Activated CD4-positive, alpha-beta T cell treated with anti-CD3 and anti-CD28 coated beads, Interleukin-2, amount 10 ng/mL, durations not matched to agents 24 days and 14 days (primary cell): ENCODE measurements around the gene PARD3. TPM values are rescaled to one million over a fixed set of nuclear protein-coding genes. Genes with fewer than 3 reads are reported as not detected.

Experiments
- DNase-seq: peaks from one replicate; pipeline ENCODE4 v3.0.0; 2022
- H3K27ac Mint-ChIP-seq: one replicate; pipeline ENCODE4 v1.8.0; 2022; ENCODE audit warnings: mild to moderate bottlenecking, mixed read lengths
- H3K27me3 Mint-ChIP-seq: one replicate; pipeline ENCODE4 v1.8.0; 2022; ENCODE audit warnings: mixed read lengths
- H3K36me3 Mint-ChIP-seq: one replicate; pipeline ENCODE4 v1.8.0; 2022; ENCODE audit warnings: low read depth, mild to moderate bottlenecking, mixed read lengths
- H3K4me1 Mint-ChIP-seq: one replicate; pipeline ENCODE4 v1.8.0; 2021; ENCODE audit warnings: mixed read lengths
- H3K4me3 Mint-ChIP-seq: one replicate; pipeline ENCODE4 v1.8.0; 2022; ENCODE audit warnings: mild to moderate bottlenecking, moderate library complexity, mixed read lengths
- H3K9me3 Mint-ChIP-seq: one replicate; pipeline ENCODE4 v1.8.0; 2021; ENCODE audit warnings: mixed read lengths
- intact Hi-C: fragments of 100-400 bp; cut with micrococcal nuclease; formaldehyde crosslinking; loops from one replicate; pipeline ENCODE4 v1.15.1; 2023
- total RNA-seq: library from RNA; stranded (reverse); gene quantifications from 2 replicates; pipeline ENCODE4 v1.2.3, GENCODE V29; 2022

Gene PARD3
- total RNA-seq, 1 donor from 2014 or later = 2.9 TPM

- Mint-ChIP-seq H3K27ac (no peak overlapping the region), H3K4me1 (no peaks in the 10 kb centered on the region), H3K4me3 (no peak overlapping the region), H3K36me3 (no peaks in the 10 kb centered on the region), H3K9me3 (no peaks in the 10 kb centered on the region), H3K27me3 (peaks cover 3% of the 10 kb centered on the region)
- no peak for DNase-seq
- intact Hi-C loops = no loop called here
These were observed 86.7 kb downstream of the PARD3 start for GRCh38 chr10:34728361-34728760.

- peaks cover 4% of the 10 kb centered on the region for H3K27me3 Mint-ChIP-seq
- intact Hi-C loops = no loop called here
- H3K27ac Mint-ChIP-seq = no peak overlapping the region
- H3K4me1 Mint-ChIP-seq = no peaks in the 10 kb centered on the region
- no peaks in the 10 kb centered on the region for H3K9me3 Mint-ChIP-seq
- no peaks in the 10 kb centered on the region for H3K36me3 Mint-ChIP-seq
- H3K4me3 Mint-ChIP-seq = no peak overlapping the region
- no peak for DNase-seq
These were observed 87.5 kb downstream of the PARD3 start for GRCh38 chr10:34727595-34728033.

DNA sequence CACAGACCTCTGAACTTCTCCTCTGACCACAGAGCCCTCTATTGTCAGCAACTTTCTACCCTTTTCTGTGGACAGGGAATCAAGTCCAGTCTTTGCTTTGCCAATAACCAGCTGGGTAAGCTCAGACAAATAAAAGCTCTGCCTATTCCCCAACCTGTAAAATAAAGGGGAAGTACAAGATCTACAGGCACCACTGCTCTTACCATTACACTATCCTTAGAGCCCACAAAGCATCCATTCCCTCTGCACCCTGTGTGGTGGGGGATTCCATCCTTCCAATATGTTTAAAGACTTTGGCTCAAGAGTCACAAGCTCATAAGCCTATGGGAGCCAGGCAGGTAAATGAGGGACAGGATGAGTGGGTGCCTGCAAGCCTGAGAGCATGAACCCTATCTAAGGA is 88.2 kb downstream of the PARD3 start:
- intact Hi-C loops = no loop called here
- no peak overlapping the region for H3K27ac Mint-ChIP-seq
- no peaks in the 10 kb centered on the region for H3K4me1 Mint-ChIP-seq
- H3K36me3 Mint-ChIP-seq = no peaks in the 10 kb centered on the region
- H3K9me3 Mint-ChIP-seq = no peaks in the 10 kb centered on the region
- no peak for DNase-seq
- H3K27me3 Mint-ChIP-seq = peaks cover 4% of the 10 kb centered on the region
- H3K4me3 Mint-ChIP-seq = no peak overlapping the region

- H3K9me3 Mint-ChIP-seq = no peaks in the 10 kb centered on the region
- no peaks in the 10 kb centered on the region for H3K36me3 Mint-ChIP-seq
These were observed 91.3 kb downstream of the PARD3 start for GRCh38 chr10:34723750-34724149.

DNA sequence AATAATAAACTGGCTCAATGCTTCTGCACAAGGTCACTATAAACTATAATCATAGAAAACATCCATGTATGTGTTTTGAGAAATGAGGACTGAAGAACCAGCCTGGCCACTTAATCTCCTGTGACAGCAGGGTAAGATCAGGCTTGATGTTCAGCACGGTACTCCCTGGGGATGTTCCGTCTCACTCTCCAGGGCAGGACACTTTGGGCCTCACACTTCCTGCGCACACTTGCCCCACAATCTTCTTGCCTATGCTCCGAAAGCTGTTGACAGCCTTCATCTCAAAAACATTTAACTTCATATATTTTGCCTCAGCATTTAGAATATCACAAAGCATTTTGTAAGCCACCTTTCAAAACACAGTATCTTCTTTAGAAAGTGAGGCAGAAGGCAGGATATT is 92.7 kb downstream of the PARD3 start:
- peaks cover 4% of the 10 kb centered on the region for H3K27me3 Mint-ChIP-seq
- no peaks in the 10 kb centered on the region for H3K9me3 Mint-ChIP-seq
- no peak overlapping the region for H3K4me3 Mint-ChIP-seq
- H3K36me3 Mint-ChIP-seq = no peaks in the 10 kb centered on the region
- no peak overlapping the region for H3K27ac Mint-ChIP-seq
- H3K4me1 Mint-ChIP-seq = no peaks in the 10 kb centered on the region
- DNase-seq = no peak
- intact Hi-C loops = no loop called here

More at GRCh38 chr10:34723750-34724149, 91.3 kb downstream of the PARD3 start:
- no peak for DNase-seq
- Mint-ChIP-seq H3K4me1 (no peaks in the 10 kb centered on the region), H3K27ac (no peak overlapping the region), H3K4me3 (no peak overlapping the region), H3K27me3 (peaks cover 4% of the 10 kb centered on the region)
- intact Hi-C loops = no loop called here

- H3K27me3 Mint-ChIP-seq = peaks cover 4% of the 10 kb centered on the region
- intact Hi-C loops = no loop called here
These were observed 93.8 kb downstream of the PARD3 start for GRCh38 chr10:34721208-34721840.

GRCh38 chr10:34719746-34720145 is 95.3 kb downstream of the PARD3 start:
- no peaks in the 10 kb centered on the region for H3K36me3 Mint-ChIP-seq
- no peaks in the 10 kb centered on the region for H3K9me3 Mint-ChIP-seq
- peaks cover 4% of the 10 kb centered on the region for H3K27me3 Mint-ChIP-seq
- H3K4me3 Mint-ChIP-seq = no peak overlapping the region
- no peak for DNase-seq
- no peak overlapping the region for H3K27ac Mint-ChIP-seq
- no peaks in the 10 kb centered on the region for H3K4me1 Mint-ChIP-seq
- intact Hi-C loops = no loop called here

More at GRCh38 chr10:34721208-34721840, 93.8 kb downstream of the PARD3 start:
- Mint-ChIP-seq H3K36me3 (no peaks in the 10 kb centered on the region), H3K27ac (no peak overlapping the region), H3K4me3 (no peak overlapping the region), H3K9me3 (no peaks in the 10 kb centered on the region), H3K4me1 (no peaks in the 10 kb centered on the region)
- no peak for DNase-seq

DNA sequence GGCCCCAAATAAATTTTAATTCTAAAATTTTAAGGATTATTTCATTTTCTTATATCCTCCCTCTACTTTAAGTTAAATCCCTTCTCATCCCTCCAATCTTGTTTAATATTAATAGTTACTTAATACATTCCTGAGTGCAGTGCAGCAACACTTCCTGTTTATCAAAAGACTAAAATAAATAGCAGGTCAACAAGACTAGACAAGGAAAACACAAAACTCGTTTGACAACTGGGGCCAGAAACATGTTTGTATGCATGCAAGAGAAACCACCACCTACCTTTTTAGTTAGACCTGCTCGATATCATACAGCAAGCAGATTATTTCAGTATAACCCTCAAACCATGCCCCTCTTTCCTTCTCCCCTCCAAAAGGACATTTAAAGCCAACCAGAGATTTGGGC is 95.8 kb downstream of the PARD3 start:
- DNase-seq = no peak
- no peaks in the 10 kb centered on the region for H3K36me3 Mint-ChIP-seq
- no peak overlapping the region for H3K4me3 Mint-ChIP-seq
- peaks cover 4% of the 10 kb centered on the region for H3K27me3 Mint-ChIP-seq
- intact Hi-C loops = no loop called here
- H3K4me1 Mint-ChIP-seq = no peaks in the 10 kb centered on the region
- no peaks in the 10 kb centered on the region for H3K9me3 Mint-ChIP-seq
- H3K27ac Mint-ChIP-seq = no peak overlapping the region

GRCh38 chr10:34717429-34717828 is 97.7 kb downstream of the PARD3 start:
- no peak overlapping the region for H3K4me3 Mint-ChIP-seq
- H3K9me3 Mint-ChIP-seq = no peaks in the 10 kb centered on the region
- no peak overlapping the region for H3K27ac Mint-ChIP-seq
- H3K36me3 Mint-ChIP-seq = no peaks in the 10 kb centered on the region
- H3K4me1 Mint-ChIP-seq = no peaks in the 10 kb centered on the region
- no peaks in the 10 kb centered on the region for H3K27me3 Mint-ChIP-seq
- intact Hi-C loops = no loop called here
- DNase-seq = no peak

GRCh38 chr10:34716958-34717357 is 98.1 kb downstream of the PARD3 start:
- Mint-ChIP-seq H3K27me3 (no peaks in the 10 kb centered on the region), H3K4me1 (no peaks in the 10 kb centered on the region), H3K36me3 (no peaks in the 10 kb centered on the region), H3K9me3 (no peaks in the 10 kb centered on the region), H3K4me3 (no peak overlapping the region), H3K27ac (no peak overlapping the region)
- intact Hi-C loops = no loop called here
- no peak for DNase-seq

- Mint-ChIP-seq H3K27me3 (no peaks in the 10 kb centered on the region), H3K36me3 (no peaks in the 10 kb centered on the region), H3K9me3 (no peaks in the 10 kb centered on the region), H3K4me1 (no peaks in the 10 kb centered on the region), H3K27ac (no peak overlapping the region), H3K4me3 (no peak overlapping the region)
- no peak for DNase-seq
- intact Hi-C loops = no loop called here
These were observed 98.9 kb downstream of the PARD3 start for GRCh38 chr10:34716234-34716633.

- Mint-ChIP-seq H3K27me3 (no peaks in the 10 kb centered on the region), H3K9me3 (no peaks in the 10 kb centered on the region), H3K27ac (no peak overlapping the region), H3K4me3 (no peak overlapping the region), H3K4me1 (no peaks in the 10 kb centered on the region), H3K36me3 (no peaks in the 10 kb centered on the region)
- DNase-seq = no peak
- intact Hi-C loops = no loop called here
These were observed 99.4 kb downstream of the PARD3 start for GRCh38 chr10:34715511-34716187.

GRCh38 chr10:34713875-34714274 is 101.2 kb downstream of the PARD3 start:
- H3K27me3 Mint-ChIP-seq = no peaks in the 10 kb centered on the region
- H3K27ac Mint-ChIP-seq = no peak overlapping the region

GRCh38 chr10:34711500-34711899 is 103.6 kb downstream of the PARD3 start:
- no peaks in the 10 kb centered on the region for H3K36me3 Mint-ChIP-seq
- H3K4me1 Mint-ChIP-seq = no peaks in the 10 kb centered on the region
- intact Hi-C loops = no loop called here
- no peak overlapping the region for H3K27ac Mint-ChIP-seq
- no peaks in the 10 kb centered on the region for H3K27me3 Mint-ChIP-seq
- H3K4me3 Mint-ChIP-seq = no peak overlapping the region
- no peak for DNase-seq
- no peaks in the 10 kb centered on the region for H3K9me3 Mint-ChIP-seq

More at GRCh38 chr10:34713875-34714274, 101.2 kb downstream of the PARD3 start:
- no peak overlapping the region for H3K4me3 Mint-ChIP-seq
- no peak for DNase-seq
- H3K36me3 Mint-ChIP-seq = no peaks in the 10 kb centered on the region
- no peaks in the 10 kb centered on the region for H3K4me1 Mint-ChIP-seq
- H3K9me3 Mint-ChIP-seq = no peaks in the 10 kb centered on the region
- intact Hi-C loops = no loop called here

DNA sequence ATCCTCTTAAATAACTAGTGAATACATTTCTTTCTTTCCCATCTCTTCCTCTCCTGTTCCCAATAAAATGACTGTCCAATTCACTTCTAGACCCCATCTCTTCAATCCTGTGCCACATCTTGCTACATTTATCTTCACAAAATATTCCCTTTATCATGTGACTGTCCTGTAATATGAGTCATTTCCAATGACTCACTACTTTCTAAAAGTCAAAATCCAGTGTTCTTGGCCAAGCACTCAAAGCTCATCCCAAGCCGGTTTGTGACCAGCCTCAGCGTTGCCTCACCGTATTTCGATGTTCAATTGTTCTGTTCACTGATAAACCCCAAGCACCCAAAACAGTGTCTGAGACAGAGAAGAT is 104.7 kb downstream of the PARD3 start:
- H3K36me3 Mint-ChIP-seq = no peaks in the 10 kb centered on the region
- DNase-seq = no peak
- no peak overlapping the region for H3K4me3 Mint-ChIP-seq
- peaks cover 3% of the 10 kb centered on the region for H3K27me3 Mint-ChIP-seq
- no peaks in the 10 kb centered on the region for H3K9me3 Mint-ChIP-seq
- no peak overlapping the region for H3K27ac Mint-ChIP-seq
- H3K4me1 Mint-ChIP-seq = peaks cover 5% of the 10 kb centered on the region
- intact Hi-C loops = no loop called here
